IMR-90 (cell line): ENCODE data around the gene DIPK1B. TPM values are rescaled to one million over a fixed set of nuclear protein-coding genes. Genes with fewer than 3 reads are reported as not detected.
A peak's percentile ranks its signal among the peaks of the same experiment; 100 is the strongest.

Experiments used
- ATAC-seq: fragments of 200-7000 bp; cut with Tn5 transposase; 2 replicates; pipeline ENCODE4 v1.9.1; 2020; ENCODE audit warnings: low read depth, mild to moderate bottlenecking, moderate library complexity
- BruUV-seq: library from RNA; stranded (reverse); fragments of 400-500 nt; replicated peaks from 2 replicates; lab custom pipeline; 2021; lab: Mats Ljungman, UMichigan
- CTCF ChIA-PET: fragments of 300-600 bp; formaldehyde crosslinking; extraction: SDS; loops from one replicate; lab custom pipeline; 2021; ENCODE audit warnings: antibody characterized with exemption; lab: Yijun Ruan, JAX
- POLR2A ChIA-PET: fragments of 300-600 bp; sonication (Branson Sonifier 250); formaldehyde crosslinking; loops from one replicate; lab custom pipeline; 2022; ENCODE audit warnings: antibody characterized with exemption; ENCODE audit not compliant: unreplicated experiment; lab: Charles Lee
- DNase-seq: peaks from one replicate; pipeline ENCODE4 v3.0.0; 2013
- H2AFZ ChIP-seq: replicated peaks from 2 replicates; pipeline ENCODE3; 2013; ENCODE audit warnings: low read length, mild to moderate bottlenecking; ENCODE audit not compliant: poor library complexity
- H2AK5ac ChIP-seq: 2 replicates; pipeline ENCODE4 v1.6.1; 2013; ENCODE audit warnings: low read depth, low read length, inconsistent platforms
- H2AK9ac ChIP-seq: replicated peaks from 2 replicates; pipeline ENCODE3; 2013; ENCODE audit warnings: mild to moderate bottlenecking, low read depth, low read length, moderate library complexity; ENCODE audit not compliant: poor library complexity
- H2BK120ac ChIP-seq: 2 replicates; pipeline ENCODE4 v1.6.1; 2013; ENCODE audit warnings: low read depth, low read length, inconsistent platforms
- H2BK15ac ChIP-seq: 3 replicates; pipeline ENCODE4 v1.6.1; 2013; ENCODE audit warnings: low read depth, low read length, inconsistent platforms
- H2BK20ac ChIP-seq: 2 replicates; pipeline ENCODE4 v1.6.1; 2013; ENCODE audit warnings: low read depth, mild to moderate bottlenecking, inconsistent platforms, low read length, moderate library complexity
- H2BK5ac ChIP-seq: 2 replicates; pipeline ENCODE4 v1.6.1; 2013; ENCODE audit warnings: mild to moderate bottlenecking, low read depth, low read length, inconsistent platforms; ENCODE audit not compliant: poor library complexity, severe bottlenecking
- H3K14ac ChIP-seq: replicated peaks from 2 replicates; pipeline ENCODE4 v1.6.1; 2013; ENCODE audit warnings: low read depth, low read length, inconsistent platforms
- H3K18ac ChIP-seq: 2 replicates; pipeline ENCODE4 v1.6.1; 2013; ENCODE audit warnings: low read depth, low read length, control low read depth
- H3K23ac ChIP-seq: 2 replicates; pipeline ENCODE4 v1.6.1; 2013; ENCODE audit warnings: low read depth, low read length, inconsistent platforms
- H3K27ac ChIP-seq: 2 replicates; pipeline ENCODE4 v1.5.1; 2013; ENCODE audit warnings: mild to moderate bottlenecking, control low read depth, low read length; ENCODE audit not compliant: insufficient read depth
- H3K27me3 ChIP-seq: 2 replicates; pipeline ENCODE4 v1.6.1; 2013; ENCODE audit warnings: low read length; ENCODE audit not compliant: control insufficient read depth, insufficient read depth
- H3K36me3 ChIP-seq: 2 replicates; pipeline ENCODE4 v1.6.1; 2013; ENCODE audit warnings: low read length, mixed read lengths; ENCODE audit not compliant: control insufficient read depth, insufficient read depth
- H3K4ac ChIP-seq: 2 replicates; pipeline ENCODE4 v1.6.1; 2013; ENCODE audit warnings: low read depth, low read length, inconsistent platforms
- H3K4me1 ChIP-seq: 2 replicates; pipeline ENCODE4 v1.6.1; 2013; ENCODE audit warnings: low read length, mixed read lengths; ENCODE audit not compliant: control insufficient read depth, insufficient read depth
- H3K4me2 ChIP-seq: 2 replicates; pipeline ENCODE4 v1.6.1; 2013; ENCODE audit warnings: low read depth, mild to moderate bottlenecking, control low read depth, low read length, moderate library complexity
- H3K4me3 ChIP-seq: 2 replicates; pipeline ENCODE4 v1.5.1; 2013; ENCODE audit warnings: low read depth, mild to moderate bottlenecking, control low read depth, low read length, moderate library complexity; ENCODE audit not compliant: insufficient read depth
- H3K56ac ChIP-seq: 2 replicates; pipeline ENCODE4 v1.6.1; 2013; ENCODE audit warnings: low read length, inconsistent platforms; ENCODE audit not compliant: insufficient read depth; ENCODE audit errors: extremely low read depth
- H3K79me1 ChIP-seq, 2 experiments: 2 replicates each; pipeline ENCODE4 v1.6.1; 2013; ENCODE audit warnings: low read length in 2 of 2, inconsistent platforms in 1 of 2, low read depth in 1 of 2
- H3K9ac ChIP-seq: 2 replicates; pipeline ENCODE4 v1.6.1; 2013; ENCODE audit warnings: low read depth, low read length, control low read depth
- H3K9me1 ChIP-seq: 2 replicates; pipeline ENCODE4 v1.6.1; 2013; ENCODE audit warnings: low read length, inconsistent platforms; ENCODE audit not compliant: insufficient read depth
- H3K9me3 ChIP-seq: 2 replicates; pipeline ENCODE4 v1.6.1; 2013; ENCODE audit warnings: low read length; ENCODE audit not compliant: control insufficient read depth, insufficient read depth
- H4K20me1 ChIP-seq: 2 replicates; pipeline ENCODE4 v1.6.1; 2013; ENCODE audit warnings: low read length, inconsistent platforms; ENCODE audit not compliant: insufficient read depth
- H4K5ac ChIP-seq: 2 replicates; pipeline ENCODE4 v1.6.1; 2013; ENCODE audit warnings: mild to moderate bottlenecking, low read depth, low read length, control low read depth
- H4K8ac ChIP-seq, 2 experiments: 2 replicates each; pipeline ENCODE4 v1.6.1; 2013; ENCODE audit warnings: low read depth in 2 of 2, low read length in 2 of 2, control low read depth in 1 of 2, inconsistent platforms in 1 of 2
- H4K91ac ChIP-seq: 2 replicates; pipeline ENCODE4 v1.6.1; 2013; ENCODE audit warnings: low read depth, low read length, inconsistent platforms; ENCODE audit not compliant: insufficient read depth
- BHLHE40 ChIP-seq: fragments of 150-350 bp; IDR thresholded peaks from 2 replicates; pipeline ENCODE4 v1.6.1; 2016; ENCODE audit warnings: mild to moderate bottlenecking, low read depth, low read length
- CEBPB ChIP-seq: IDR thresholded peaks from 2 replicates; pipeline ENCODE4 v1.6.1; 2012; ENCODE audit warnings: low read depth, low read length, improper control_type of control experiment
- RFX5 ChIP-seq: IDR thresholded peaks from 2 replicates; pipeline ENCODE4 v1.8.0; 2012; ENCODE audit warnings: low read depth, mild to moderate bottlenecking, low read length, moderate library complexity
- SMC3 ChIP-seq: fragments of 150-350 bp; IDR thresholded peaks from 2 replicates; pipeline ENCODE4 v1.6.1; 2016; ENCODE audit warnings: low read depth, mild to moderate bottlenecking, antibody characterized with exemption, low read length, moderate library complexity
- WGBS, 2 experiments: methylation state at CpG; one replicate each; pipeline versions ENCODE4 v1.1.5 to v1.1.7; 2013; ENCODE audit warnings: missing lambda C conversion rate in 2 of 2; ENCODE audit not compliant: insufficient read length in 1 of 2; ENCODE audit errors: extremely low coverage in 2 of 2; 5-methylcytosine and 5-hydroxymethylcytosine counted together
- dilution Hi-C: fragments of 300-500 bp; cut with HindIII; formaldehyde crosslinking; loops from one replicate; pipeline ENCODE4 v1.14.3; 2018; ENCODE audit warnings: low sequenced_read_pairs; ENCODE audit not compliant: unreplicated experiment
- in situ Hi-C: fragments of 300-500 bp; cut with MboI; formaldehyde crosslinking; loops from 3 replicates; pipeline ENCODE4 v1.14.3; 2019; ENCODE audit warnings: low sequenced_read_pairs, inconsistent platforms, mixed read lengths
- intact Hi-C: fragments of 100-400 bp; cut with micrococcal nuclease; formaldehyde crosslinking; loops from 2 replicates; pipeline ENCODE4 v1.10.0; 2022
- polyA plus RNA-seq, 3 experiments: library from polyadenylated mRNA; depleted of rRNA; stranded (reverse); fragments of >200 nt; gene quantifications; 2 replicates each; pipeline ENCODE4 v1.2.3, GENCODE V29; 2012; ENCODE audit warnings: low replicate concordance in 1 of 3
- total RNA-seq: library from RNA; depleted of rRNA; stranded (reverse); fragments of >200 nt; gene quantifications from 2 replicates; pipeline ENCODE4 v1.2.3, GENCODE V29; 2012

DIPK1B gene
- total and polyA plus RNA-seq, 2 of the 4 experiments (the other 2 are of a cell fraction): 3.4 to 7.1 TPM

GRCh38 chr9:136692185-136693134 lies 19.9 kb upstream of the DIPK1B start (continued):
- TF ChIP-seq SMC3 (no peak), BHLHE40 (no peak)

DNA sequence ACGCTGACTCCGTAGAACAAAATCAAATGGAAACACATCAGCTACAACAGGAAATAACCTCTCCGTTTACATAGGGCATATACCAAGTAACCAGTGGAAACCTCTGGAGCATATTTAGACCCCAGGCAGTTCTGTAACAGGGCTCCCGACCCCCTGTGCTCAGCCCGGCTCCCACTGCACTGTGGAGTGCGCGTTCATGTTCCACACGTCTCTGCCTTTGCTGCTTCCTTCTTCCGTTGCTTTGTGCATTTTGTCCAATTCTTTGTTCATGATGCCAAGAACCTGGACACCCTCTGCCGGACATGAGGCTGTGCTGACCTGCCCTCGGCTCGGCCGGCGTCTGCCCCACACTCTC lies 19.3 kb upstream of the DIPK1B start:
- DNase-seq (no peak), ATAC-seq (no peak)
- BruUV-seq: no TSS peak
- Histone ChIP-seq H4K91ac (no peak overlapping the region), H2BK15ac (no peak overlapping the region), H2AFZ (peak overlapping the region; percentile 19), H2BK20ac (no peak overlapping the region), H3K9me3 (no peaks in the 10 kb centered on the region), H4K5ac (no peak overlapping the region), H3K9me1 (no peaks in the 10 kb centered on the region), H3K4me2 (no peak overlapping the region), H3K4me1 (0 out of 2 replicates have a peak, but pooled peaks cover 2% of the 10 kb centered on the region), H2BK5ac (no peak overlapping the region), H3K14ac (no peak overlapping the region), H2AK9ac (no peak overlapping the region), H3K18ac (no peak overlapping the region), H3K4ac (no peak overlapping the region), H4K8ac (no peak overlapping the region), H2AK5ac (no peak overlapping the region), H2BK120ac (no peak overlapping the region), H3K9ac (no peak overlapping the region), H3K36me3 (no peaks in the 10 kb centered on the region), H3K4me3 (no peak overlapping the region), H3K79me1 (no peaks in the 10 kb centered on the region), H4K20me1 (no peaks in the 10 kb centered on the region), H3K56ac (no peak overlapping the region), H3K27ac (no peak overlapping the region), H3K23ac (no peak overlapping the region), H3K27me3 (peaks cover 11% of the 10 kb centered on the region; the same call in 1 of the 2 replicates)
- TF ChIP-seq CEBPB (no peak), BHLHE40 (no peak), RFX5 (no peak)
- CTCF ChIA-PET: no interaction called here
- POLR2A ChIA-PET: no interaction called here
- 76% methylated on average over 5 of the region's 14 CpGs; no CpG with 5 or more reads in 1 of the 2 experiments for WGBS, 2 experiments
- dilution Hi-C loops (no loop called here), intact Hi-C loops (no loop called here), in situ Hi-C loops (no loop called here)
